Measurements from ENCODE around the gene RBM44. TPM values are rescaled to one million over a fixed set of nuclear protein-coding genes. Genes with fewer than 3 reads are reported as not detected.
"Not testable (repeated sequence)": the region's sequence is repeated elsewhere in the genome, so short reads cannot be mapped to it uniquely, and the experiment has no call there.

The RBM44 gene, protein sequence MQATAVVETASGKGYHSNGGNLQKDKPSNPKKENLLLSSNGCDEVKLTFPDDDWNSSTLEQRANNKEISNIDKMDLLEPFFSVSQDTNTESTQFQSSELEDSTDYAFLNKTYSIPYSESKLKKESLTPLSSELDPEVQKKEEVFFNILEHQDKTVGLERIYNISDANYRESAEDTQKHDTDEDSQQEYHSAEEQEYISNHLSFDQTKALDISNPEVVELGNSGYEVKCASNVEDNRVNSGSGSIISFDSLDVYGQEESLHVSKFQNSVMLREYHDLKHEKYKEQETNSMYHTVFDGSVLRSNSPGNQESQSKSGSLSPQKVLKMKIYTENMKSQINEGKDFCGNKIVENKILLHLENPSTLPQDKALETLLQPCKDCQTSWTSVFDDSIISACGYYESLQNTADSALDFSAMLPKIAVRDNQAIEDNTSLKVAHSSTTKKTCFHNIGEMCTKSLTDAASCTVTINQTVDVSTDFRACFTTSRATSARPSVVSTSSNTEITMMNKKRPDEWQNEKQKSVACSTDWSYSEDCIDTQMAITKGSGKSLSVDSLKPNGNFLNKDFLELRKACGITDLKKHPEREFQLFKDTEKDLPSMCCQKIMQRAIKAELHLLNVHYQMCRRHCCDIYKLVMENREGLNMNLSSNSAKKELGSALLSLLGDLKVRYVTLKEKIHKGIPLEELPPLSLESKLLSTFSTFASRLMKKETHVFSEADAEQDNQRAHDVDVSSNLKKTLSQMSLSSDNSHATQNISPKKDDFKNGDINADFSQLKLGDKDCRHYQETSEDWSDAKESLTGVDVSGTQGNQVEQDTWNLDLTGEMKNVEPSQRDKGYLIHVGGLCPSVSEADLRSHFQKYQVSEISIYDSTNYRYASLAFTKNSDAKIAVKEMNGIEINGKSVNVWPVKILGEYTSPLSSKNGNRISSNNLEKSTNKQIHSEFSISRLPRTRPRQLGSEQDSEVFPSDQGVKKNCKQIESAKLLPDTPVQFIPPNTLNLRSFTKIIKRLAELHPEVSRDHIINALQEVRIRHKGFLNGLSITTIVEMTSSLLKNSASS
- 1 to 10 TPM in 1 of 4 donors, under 1 TPM in 3; 0.08 to 1.5 (median 0.20) TPM for total RNA-seq

DNA sequence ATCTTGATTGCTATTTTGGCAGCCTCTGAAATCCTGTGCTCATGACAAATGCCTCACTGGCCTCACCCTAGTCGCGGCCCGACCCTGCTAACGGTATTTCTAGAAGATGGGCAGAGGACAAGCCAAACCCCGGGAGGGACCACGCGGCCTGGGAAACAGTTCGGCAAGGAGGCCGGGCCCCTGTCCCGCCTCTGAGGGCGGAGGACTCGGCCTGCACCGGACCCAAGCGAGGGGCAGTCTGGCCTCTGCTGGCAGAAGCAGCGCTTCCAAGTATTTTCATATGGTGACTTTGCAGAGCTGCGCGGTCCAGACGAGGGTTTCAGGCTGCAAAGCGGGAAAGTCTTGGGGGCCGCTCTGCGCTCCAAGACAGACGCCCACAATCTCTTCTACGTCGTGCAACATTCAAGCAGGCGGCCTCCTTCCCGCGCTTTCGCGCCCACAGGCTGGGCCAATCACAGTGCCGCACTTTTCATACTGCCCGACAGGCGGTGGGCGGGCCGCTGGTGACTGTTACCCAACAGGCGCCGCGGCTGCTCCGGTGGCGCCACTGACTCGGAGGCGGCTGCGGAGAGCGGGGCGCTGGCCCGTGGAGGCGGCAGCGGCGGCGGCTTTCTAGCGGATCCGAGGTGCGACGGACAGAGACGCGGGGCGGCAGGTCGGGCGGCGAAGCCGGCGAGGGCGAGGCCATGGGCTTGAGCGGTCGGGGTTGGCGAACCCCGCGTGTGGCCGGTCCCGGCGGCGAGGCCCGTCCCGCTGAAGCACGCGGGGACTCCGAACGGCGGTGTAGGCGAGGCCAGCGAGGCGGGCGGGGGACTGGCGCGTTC, at the start of gene RBM44:
TSS of gene RBM44 (plus strand) at position 544 of the 824 bp plus-strand sequence. CDS start 14,831 bp downstream, outside the sequence.
- no peak within 1 kb of the TSS for H3K27ac ChIP-seq
- H3K27me3 ChIP-seq: no peaks in the 10 kb centered on the region
- no peaks in the 10 kb centered on the region for H3K4me1 ChIP-seq
- TF ChIP-seq, protein P1, sequence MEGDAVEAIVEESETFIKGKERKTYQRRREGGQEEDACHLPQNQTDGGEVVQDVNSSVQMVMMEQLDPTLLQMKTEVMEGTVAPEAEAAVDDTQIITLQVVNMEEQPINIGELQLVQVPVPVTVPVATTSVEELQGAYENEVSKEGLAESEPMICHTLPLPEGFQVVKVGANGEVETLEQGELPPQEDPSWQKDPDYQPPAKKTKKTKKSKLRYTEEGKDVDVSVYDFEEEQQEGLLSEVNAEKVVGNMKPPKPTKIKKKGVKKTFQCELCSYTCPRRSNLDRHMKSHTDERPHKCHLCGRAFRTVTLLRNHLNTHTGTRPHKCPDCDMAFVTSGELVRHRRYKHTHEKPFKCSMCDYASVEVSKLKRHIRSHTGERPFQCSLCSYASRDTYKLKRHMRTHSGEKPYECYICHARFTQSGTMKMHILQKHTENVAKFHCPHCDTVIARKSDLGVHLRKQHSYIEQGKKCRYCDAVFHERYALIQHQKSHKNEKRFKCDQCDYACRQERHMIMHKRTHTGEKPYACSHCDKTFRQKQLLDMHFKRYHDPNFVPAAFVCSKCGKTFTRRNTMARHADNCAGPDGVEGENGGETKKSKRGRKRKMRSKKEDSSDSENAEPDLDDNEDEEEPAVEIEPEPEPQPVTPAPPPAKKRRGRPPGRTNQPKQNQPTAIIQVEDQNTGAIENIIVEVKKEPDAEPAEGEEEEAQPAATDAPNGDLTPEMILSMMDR (IDR thresholded peaks at IDR 0.05): no peak
- no peak for TF ChIP-seq POLR2A (IDR thresholded peaks at IDR 0.05)
- 91 to 95% methylated on average over 25 to 26 of the region's 84 CpGs for WGBS, 2 donors
- intact Hi-C loops (cut with DNase I): no loop called here
- H3K36me3 ChIP-seq: no peaks in the 10 kb centered on the region
- H3K4me3 ChIP-seq: no peak within 1 kb of the TSS
- peaks cover 0 to 8% (median 0%) of the 10 kb centered on the region in 3 donors for H3K9me3 ChIP-seq
- no peak for DNase-seq

DNA sequence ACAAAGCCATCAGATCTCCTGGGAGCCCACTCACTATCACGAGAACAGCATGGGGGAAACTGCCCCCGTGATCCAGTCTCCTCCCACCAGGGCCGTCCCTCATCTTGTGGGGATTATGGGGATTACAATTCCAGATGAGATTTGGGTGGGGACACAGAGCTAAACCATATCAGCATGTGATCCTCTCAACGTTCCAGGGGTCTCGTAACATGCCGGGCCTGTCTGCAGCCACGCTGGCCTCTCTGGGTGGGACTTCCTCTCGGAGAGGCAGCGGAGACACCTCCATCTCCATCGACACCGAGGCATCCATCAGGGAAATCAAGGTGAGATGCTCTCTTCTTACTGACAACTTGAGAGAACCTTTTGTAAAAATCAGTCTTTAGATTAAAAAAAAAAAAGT, 49.6 kb upstream of the RBM44 start:
- H3K4me3 ChIP-seq: no peak overlapping the region
- TF ChIP-seq POLR2A (IDR thresholded peaks at IDR 0.05): no peak
- TF ChIP-seq, protein P1 (IDR thresholded peaks at IDR 0.05): no peak
- peaks cover 17 to 79% (median 34%) of the 10 kb centered on the region in 3 donors for H3K36me3 ChIP-seq
- no peaks in the 10 kb centered on the region for H3K9me3 ChIP-seq
- no peak overlapping the region for H3K27ac ChIP-seq
- H3K4me1 ChIP-seq: peaks cover 0 to 18% (median 9%) of the 10 kb centered on the region in 3 donors
- whole genome bisulfite sequencing, 2 donors: 96 to 97% methylated on average over 10 to 11 of the region's 11 CpGs
- DNase-seq: no peak
- no peaks in the 10 kb centered on the region for H3K27me3 ChIP-seq
- intact Hi-C loops (cut with DNase I): loop anchor here (10.0 kb wide), 1 partner anchor 164 kb away; no protein-coding TSS in a partner anchor

DNA sequence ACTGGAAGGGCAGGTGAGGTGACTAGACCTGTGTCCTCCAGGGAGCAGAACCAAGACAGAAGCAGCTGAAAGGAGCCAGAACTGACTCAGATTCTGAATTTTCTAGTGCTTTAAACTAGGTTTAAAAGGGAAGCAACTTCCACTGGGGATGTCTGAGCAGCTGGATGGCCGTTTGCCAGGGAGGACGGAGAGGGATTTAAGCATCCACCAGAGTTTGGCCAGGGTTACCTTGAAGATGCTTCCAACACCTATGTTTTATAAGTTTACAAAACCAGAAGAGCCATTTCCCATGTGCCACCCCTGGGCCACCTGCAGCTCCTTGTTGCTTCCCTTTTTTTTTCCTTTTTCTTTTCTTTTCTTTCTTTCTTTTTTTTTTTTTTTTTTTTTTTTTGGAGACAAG, 48.6 kb upstream of the RBM44 start:
- Histone ChIP-seq H3K27me3 (no peaks in the 10 kb centered on the region), H3K9me3 (no peaks in the 10 kb centered on the region), H3K4me1 (peaks cover 0 to 8% (median 0%) of the 10 kb centered on the region in 3 donors), H3K36me3 (peaks cover 20 to 89% (median 40%) of the 10 kb centered on the region in 3 donors), H3K27ac (no peak overlapping the region), H3K4me3 (no peak overlapping the region)
- intact Hi-C loops (cut with DNase I): loop anchor here (10.0 kb wide), 1 partner anchor 165 kb away; no protein-coding TSS in a partner anchor
- TF ChIP-seq POLR2A (IDR thresholded peaks at IDR 0.05): no peak
- TF ChIP-seq, protein P1 (IDR thresholded peaks at IDR 0.05): no peak
- 77 to 80% methylated on average over 2 of the region's 2 CpGs for WGBS, 2 donors
- DNase-seq: no peak

GRCh38 chr2:237750441-237750840, 48.1 kb upstream of the RBM44 start:
- WGBS, 2 donors: 73 to 93% methylated on average over 4 to 15 of the region's 15 CpGs

DNA sequence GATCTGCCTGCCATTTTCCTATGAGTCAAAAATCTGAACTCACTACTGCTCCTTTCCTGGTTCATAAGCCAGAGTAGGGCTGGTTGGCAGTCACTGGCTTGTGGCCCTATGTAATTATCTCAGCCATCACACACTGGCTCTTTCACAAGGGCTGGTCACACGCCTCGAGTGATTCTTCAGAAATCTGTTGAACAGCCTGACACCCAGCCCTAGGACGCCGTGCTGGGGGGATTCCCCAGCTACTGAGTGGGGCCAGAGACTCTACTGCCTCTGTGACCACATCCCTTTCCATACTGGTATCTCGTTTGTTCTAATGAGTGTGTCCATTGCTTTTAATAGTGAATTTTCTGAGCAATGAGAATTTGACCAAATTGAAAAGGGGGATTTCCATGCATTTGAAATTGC, 45.8 kb upstream of the RBM44 start:
- WGBS, 2 donors: 73 to 81% methylated on average over 5 of the region's 5 CpGs
- no peaks in the 10 kb centered on the region for H3K9me3 ChIP-seq
- H3K27ac ChIP-seq: no peak overlapping the region
- DNase-seq: no peak
- no peaks in the 10 kb centered on the region for H3K4me1 ChIP-seq
- intact Hi-C loops (cut with DNase I): no loop called here
- TF ChIP-seq POLR2A (IDR thresholded peaks at IDR 0.05): no peak
- TF ChIP-seq, protein P1 (IDR thresholded peaks at IDR 0.05): no peak
- no peak overlapping the region for H3K4me3 ChIP-seq
- H3K27me3 ChIP-seq: no peaks in the 10 kb centered on the region
- peaks cover 26 to 99% (median 66%) of the 10 kb centered on the region in 3 donors for H3K36me3 ChIP-seq

More at GRCh38 chr2:237750441-237750840, 48.1 kb upstream of the RBM44 start:
- peaks cover 24 to 93% (median 44%) of the 10 kb centered on the region in 3 donors for H3K36me3 ChIP-seq
- H3K4me1 ChIP-seq; H3K27me3 ChIP-seq; H3K4me3 ChIP-seq; H3K27ac ChIP-seq; DNase-seq; H3K9me3 ChIP-seq; intact Hi-C loops (cut with DNase I): not testable (repeated sequence)
